GM12864 (cell line): ENCODE measurements around the gene ABCG1.

Experiments
- DNase-seq: peaks from one replicate; pipeline ENCODE4 v3.0.0-alpha.2; 2011; ENCODE audit warnings: low read depth
- H3K4me3 ChIP-seq: 2 replicates; pipeline ENCODE4 v1.5.1; 2011; ENCODE audit warnings: mild to moderate bottlenecking, low read depth, low read length, control low read depth
- CTCF ChIP-seq: IDR thresholded peaks from 2 replicates; pipeline ENCODE4 v1.5.1; 2011; ENCODE audit warnings: low read depth, mild to moderate bottlenecking, moderate library complexity, low read length, control low read depth, inconsistent platforms; ENCODE audit errors: missing control alignments

The ABCG1 gene

DNA sequence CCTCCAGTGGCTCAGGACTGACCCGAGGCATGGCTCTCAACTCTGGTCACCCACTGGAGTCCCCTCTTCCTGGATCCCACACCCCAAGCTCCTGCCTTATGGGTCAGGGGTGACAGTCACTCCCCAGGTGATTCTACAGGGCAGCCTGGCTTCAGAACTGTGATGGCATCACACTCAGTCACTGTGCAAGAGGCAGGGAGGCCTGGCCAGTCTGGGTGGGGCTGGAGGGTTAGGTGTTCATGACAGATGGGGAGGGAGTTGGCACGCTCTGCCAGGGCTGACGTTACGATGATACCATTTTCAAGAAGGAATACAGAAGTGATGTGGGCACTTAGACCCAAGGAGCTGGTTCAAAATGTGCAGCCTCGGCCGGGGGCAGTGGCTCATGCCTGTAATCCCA lies 25.2 kb upstream of the ABCG1 start:
- no peak overlapping the region for H3K4me3 ChIP-seq
- no peak for TF ChIP-seq CTCF
- no peak for DNase-seq

GRCh38 chr21:42194863-42195262 lies 24.1 kb upstream of the ABCG1 start:
- H3K4me3 ChIP-seq, result no peak overlapping the region
- TF ChIP-seq CTCF, result no peak
- DNase-seq, result no peak

DNA sequence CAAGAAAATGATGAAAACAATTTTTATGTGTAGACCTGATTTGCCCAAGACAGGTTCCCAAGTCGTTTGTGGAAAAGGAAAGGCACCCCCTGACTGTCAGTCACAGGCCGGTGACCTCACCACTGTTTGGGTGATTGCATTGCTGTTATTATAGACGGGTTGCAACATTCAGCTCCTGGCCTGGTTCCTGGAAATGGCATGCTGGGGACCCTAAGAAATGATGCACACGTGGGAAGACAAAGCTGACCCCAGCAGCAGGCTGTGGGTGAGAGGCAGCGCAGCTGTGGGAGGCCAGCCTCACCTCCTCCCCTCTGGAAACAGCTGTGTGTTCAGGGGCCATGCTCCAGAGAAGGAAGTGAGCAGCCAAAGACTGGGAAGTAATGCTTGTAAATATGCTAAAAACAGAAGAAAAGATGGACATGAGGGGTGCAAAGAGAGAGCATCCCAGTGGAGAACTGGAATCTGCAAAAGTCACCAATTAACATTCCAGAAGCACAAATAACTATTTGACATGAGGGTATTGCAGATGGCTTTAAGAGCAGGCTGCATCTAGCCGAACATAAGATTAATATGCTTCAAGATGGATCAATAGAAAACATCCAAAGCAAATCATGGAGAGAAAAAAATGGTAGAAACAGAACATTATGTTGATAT lies 23.4 kb upstream of the ABCG1 start:
- no peak for DNase-seq
- no peak overlapping the region for H3K4me3 ChIP-seq
- TF ChIP-seq CTCF, result no peak

GRCh38 chr21:42198929-42199867 lies 19.7 kb upstream of the ABCG1 start:
- no peak overlapping the region for H3K4me3 ChIP-seq
- no peak for TF ChIP-seq CTCF
- DNase-seq, result peak; percentile 44

DNA sequence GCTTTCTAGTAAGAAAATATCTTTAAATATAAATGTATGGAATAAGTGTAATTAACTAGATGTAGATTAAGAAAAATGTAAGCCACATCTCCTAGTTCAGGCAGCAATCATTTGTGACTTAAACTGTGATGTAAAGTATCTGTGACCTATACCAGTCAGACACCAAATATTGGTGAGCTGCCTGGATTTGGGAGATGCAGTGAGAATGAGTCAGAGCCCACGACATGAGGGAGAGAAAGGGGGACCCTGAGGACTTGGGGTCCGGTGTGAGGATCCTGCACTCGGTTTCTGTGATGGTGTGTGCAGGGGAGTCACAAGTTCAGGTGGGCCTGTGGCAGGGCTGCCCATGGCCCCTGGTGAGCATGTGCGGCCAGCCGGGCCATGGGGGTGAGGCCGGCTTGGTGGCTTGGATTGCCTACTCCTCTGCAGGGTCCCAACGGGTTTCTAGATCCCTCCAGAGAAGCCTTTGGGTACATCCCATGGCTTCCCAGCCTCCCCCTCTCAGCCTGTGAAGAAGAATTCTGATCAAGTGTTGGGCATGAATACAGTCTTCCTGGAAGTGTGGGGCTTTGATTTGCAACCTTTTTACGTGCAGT lies 19.0 kb upstream of the ABCG1 start:
- DNase-seq, result no peak

GRCh38 chr21:42200906-42201614 lies 17.9 kb upstream of the ABCG1 start:
- no peak overlapping the region for H3K4me3 ChIP-seq
- TF ChIP-seq CTCF, result no peak
- DNase-seq, result no peak

More for the DNA sequence above, 19.0 kb upstream of the ABCG1 start:
- no peak for TF ChIP-seq CTCF
- H3K4me3 ChIP-seq, result no peak overlapping the region
